Measurements from ENCODE around the gene PKM.
"Not testable (repeated sequence)": the region's sequence is repeated elsewhere in the genome, so short reads cannot be mapped to it uniquely, and the experiment has no call there.

PKM gene

GRCh38 chr15:72174551-72175165, 56.3 kb downstream of the PKM start:
- no peak for DNase-seq

- DNase-seq: no peak
Observed at GRCh38 chr15:72173864-72174550, 57.0 kb downstream of the PKM start.

GRCh38 chr15:72173401-72173800, 57.6 kb downstream of the PKM start:
- DNase-seq: no peak

GRCh38 chr15:72172796-72173195, 58.2 kb downstream of the PKM start:
- no peak for DNase-seq

- not testable (repeated sequence) for DNase-seq
Observed at GRCh38 chr15:72171978-72172377, 59.0 kb downstream of the PKM start.

- no peak for DNase-seq
Observed at GRCh38 chr15:72170691-72171090, 60.3 kb downstream of the PKM start.

- DNase-seq: no peak
Observed at GRCh38 chr15:72169921-72170611, 60.9 kb downstream of the PKM start.

GRCh38 chr15:72169236-72169920, 61.6 kb downstream of the PKM start:
- DNase-seq: no peak

GRCh38 chr15:72168808-72169190, 62.2 kb downstream of the PKM start:
- DNase-seq: no peak

GRCh38 chr15:72168131-72168807, 62.7 kb downstream of the PKM start:
- no peak for DNase-seq

- DNase-seq: no peak
Observed at GRCh38 chr15:72167445-72167844, 63.5 kb downstream of the PKM start.

- DNase-seq: no peak
Observed at GRCh38 chr15:72166716-72167417, 64.1 kb downstream of the PKM start.

- no peak for DNase-seq
Observed at GRCh38 chr15:72163719-72164118, 67.3 kb downstream of the PKM start.

GRCh38 chr15:72162569-72162968, 68.4 kb downstream of the PKM start:
- no peak for DNase-seq

- no peak for DNase-seq
Observed at GRCh38 chr15:72161361-72162132, 69.4 kb downstream of the PKM start.

- DNase-seq: no peak
Observed at GRCh38 chr15:72160696-72161245, 70.2 kb downstream of the PKM start.

- DNase-seq: no peak
Observed at GRCh38 chr15:72156928-72157327, 74.1 kb downstream of the PKM start.

- DNase-seq: no peak
Observed at GRCh38 chr15:72155635-72156616, 75.1 kb downstream of the PKM start.

- peak; percentile 29 for DNase-seq
Observed at GRCh38 chr15:72155003-72155621, 75.9 kb downstream of the PKM start.
